Measurements from ENCODE around the gene ACOT11.

Gene ACOT11

GRCh38 chr1:54585181-54586066 is 37.4 kb downstream of the ACOT11 start:
- no peak for DNase-seq (ENCODE audit: low read depth)

DNA sequence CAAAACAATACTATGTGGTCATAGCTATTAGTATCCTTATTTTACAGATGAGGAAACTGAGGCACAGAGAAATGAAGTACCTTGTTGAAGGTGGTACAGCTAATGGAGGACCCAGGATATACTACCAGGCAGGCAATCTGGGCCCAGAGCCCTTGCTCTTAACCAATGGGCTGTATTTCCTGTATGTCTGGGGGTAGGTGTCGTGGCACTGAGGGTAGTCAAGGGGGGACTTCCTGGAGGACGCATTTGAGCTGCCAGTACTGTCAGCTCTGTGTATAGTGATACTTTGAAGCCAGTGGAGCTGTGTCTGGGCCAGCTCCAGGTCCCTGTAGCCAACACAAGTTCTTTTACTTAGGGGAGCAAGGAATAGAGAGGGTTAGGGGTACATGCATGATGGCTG is 40.3 kb downstream of the ACOT11 start:
- no peak for DNase-seq (ENCODE audit: low read depth)

GRCh38 chr1:54591127-54591756 is 43.2 kb downstream of the ACOT11 start:
- no peak for DNase-seq (ENCODE audit: low read depth)

DNA sequence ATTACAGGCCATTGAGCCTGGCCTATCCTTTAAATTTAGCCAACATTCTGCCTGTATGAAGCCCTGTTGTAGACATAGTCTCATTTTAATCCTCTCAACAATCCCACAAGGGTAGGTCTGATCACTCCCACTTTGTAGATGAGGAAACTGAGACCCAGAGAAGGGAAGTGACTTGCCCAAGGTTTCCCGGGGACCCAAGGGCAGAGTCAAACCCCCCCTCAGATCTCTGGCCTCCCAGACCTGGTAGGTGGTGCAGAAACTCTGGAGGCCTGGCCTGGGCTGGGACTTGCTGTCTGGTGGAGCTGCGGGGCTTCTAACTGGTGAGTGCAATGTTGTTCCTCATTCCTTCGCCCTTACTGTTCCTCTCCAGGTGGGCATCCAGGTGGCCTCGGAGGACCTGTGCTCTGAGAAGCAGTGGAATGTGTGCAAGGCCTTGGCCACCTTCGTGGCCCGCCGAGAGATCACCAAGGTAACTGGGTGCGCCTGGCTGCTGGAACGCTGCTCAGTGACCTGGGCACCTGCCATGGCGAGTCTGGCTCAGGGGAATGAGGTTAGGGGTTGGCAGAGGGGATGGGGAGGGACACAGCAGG is 45.6 kb downstream of the ACOT11 start:
- no peak for DNase-seq (ENCODE audit: low read depth)

DNA sequence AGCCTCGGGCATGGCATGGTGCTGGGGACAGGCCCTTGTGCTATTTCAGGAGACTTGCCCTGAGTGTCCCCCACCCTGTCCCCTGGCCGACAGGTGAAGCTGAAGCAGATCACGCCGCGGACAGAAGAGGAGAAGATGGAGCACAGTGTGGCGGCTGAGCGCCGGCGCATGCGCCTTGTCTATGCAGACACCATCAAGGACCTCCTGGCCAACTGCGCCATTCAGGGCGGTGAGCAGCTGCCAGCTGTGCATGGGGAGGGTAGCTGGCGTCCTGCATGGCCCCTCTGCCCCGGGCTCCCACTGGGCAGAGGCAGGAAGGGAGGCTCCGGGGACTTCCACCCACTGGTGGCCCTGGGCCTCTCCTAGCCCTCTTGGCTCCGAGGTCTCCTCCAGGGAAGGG is 46.4 kb downstream of the ACOT11 start:
- no peak for DNase-seq (ENCODE audit: low read depth)

DNA sequence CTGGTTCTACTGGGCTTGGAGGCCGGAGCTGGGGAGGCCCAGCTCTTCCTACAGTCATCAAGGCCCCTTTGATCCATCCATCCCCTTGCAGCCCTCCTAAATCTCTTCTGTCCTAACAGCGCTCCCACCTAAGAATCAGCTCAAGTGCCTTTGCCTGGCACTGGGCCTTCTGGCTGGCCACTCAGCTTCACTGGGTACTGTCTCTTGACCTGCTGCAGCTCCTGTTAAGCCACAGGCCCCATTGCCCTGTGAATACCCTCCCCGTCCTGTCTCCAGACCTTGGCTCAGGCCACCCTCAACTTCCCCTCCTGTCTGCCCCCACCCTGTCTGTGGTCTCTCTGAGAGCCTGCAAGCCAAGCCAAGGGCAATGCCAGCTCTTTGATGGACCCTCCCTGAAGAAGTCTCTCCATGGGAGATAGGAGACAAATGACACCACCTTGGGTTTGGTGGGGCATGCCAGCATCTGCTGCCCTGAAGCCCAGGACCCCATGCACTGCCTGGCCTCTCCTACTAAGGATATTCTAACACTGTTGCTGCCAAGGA is 48.0 kb downstream of the ACOT11 start:
- DNase-seq (ENCODE audit: low read depth), result no peak

DNA sequence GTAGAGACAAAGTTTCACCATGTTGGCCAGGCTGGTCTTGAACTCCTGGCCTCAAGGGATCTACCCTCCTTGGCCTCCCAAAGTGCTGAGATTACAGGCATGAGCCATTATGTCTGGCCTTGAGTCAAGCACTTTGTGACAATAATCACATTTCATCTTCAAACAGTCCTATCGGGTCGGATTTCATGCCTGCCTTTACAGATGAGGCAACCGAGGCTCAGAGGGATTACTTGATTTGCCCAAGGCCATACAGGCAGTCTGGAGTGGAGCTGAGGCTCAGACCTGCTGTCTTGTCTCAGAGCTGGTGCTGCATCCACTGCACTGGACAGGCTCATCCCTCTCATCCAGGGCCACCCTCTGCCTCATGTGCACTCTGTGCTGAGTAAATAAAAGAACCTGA is 48.7 kb downstream of the ACOT11 start:
- DNase-seq (ENCODE audit: low read depth), result no peak

GRCh38 chr1:54597455-54598030 is 49.5 kb downstream of the ACOT11 start:
- no peak for DNase-seq (ENCODE audit: low read depth)

GRCh38 chr1:54599211-54599823 is 51.3 kb downstream of the ACOT11 start:
- DNase-seq (ENCODE audit: low read depth), result no peak

DNA sequence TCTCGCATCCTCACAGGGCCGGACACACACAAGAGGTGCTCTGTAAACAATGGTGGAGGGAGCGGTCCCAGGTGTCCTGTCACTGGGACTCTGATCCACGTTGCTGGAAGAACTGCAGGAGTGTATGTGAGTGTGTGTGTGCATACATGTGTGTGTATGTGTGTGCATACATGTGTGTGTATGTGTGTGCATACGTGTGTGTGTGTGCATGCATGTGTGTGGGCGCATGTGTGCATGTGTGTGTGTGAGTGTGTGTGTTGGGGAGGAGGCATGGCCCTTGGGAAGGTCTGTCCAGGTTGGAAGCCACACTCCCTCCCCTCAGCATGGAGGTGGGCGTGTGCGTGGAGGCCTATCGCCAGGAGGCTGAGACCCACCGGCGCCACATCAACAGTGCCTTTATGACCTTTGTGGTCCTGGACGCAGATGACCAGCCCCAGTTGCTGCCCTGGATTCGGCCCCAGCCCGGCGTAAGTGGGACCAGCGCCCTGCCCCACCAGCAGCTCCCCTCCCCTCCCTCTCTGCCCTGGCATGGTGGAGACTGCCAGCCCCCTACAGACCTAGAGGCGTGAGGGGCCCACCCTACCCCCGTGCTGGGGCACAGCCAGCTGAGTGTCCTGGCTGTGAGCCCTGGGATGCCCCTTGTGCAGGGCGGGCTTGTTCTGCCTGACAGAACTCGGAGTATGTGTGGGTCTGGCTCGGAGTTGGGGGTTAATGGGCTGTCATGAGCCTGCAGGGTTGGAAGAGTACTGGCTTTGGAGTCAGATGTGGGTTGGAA is 53.1 kb downstream of the ACOT11 start:
- no peak for DNase-seq (ENCODE audit: low read depth)

DNA sequence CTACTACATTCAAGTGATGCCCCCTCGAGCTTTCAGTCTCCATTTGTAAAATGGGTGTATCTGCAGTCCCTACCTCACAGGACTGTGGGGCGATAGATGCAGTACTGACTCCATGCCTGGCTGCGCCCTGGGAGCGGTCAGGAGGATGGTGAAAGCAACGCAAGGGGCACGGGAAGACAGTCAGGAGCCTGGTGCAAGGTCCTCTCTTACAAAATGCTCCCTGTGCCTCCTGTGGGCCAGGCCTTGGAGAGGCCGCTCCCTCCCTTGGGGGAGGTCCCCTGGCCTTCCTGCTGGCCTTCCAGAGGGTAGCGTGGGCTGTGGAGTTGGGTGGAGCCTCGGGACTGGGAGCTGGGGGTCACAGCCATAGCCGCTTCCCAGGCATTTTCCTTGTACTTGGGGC is 53.7 kb downstream of the ACOT11 start:
- DNase-seq (ENCODE audit: low read depth), result no peak

- DNase-seq (ENCODE audit: low read depth), result no peak
Observed at GRCh38 chr1:54602554-54602953, 54.5 kb downstream of the ACOT11 start.

- no peak for DNase-seq (ENCODE audit: low read depth)
Observed at GRCh38 chr1:54603241-54603640, 55.2 kb downstream of the ACOT11 start.

- DNase-seq (ENCODE audit: low read depth), result no peak
Observed at GRCh38 chr1:54604051-54604450, 56.0 kb downstream of the ACOT11 start.

- DNase-seq (ENCODE audit: low read depth), result peak; percentile 15
Observed at GRCh38 chr1:54604572-54605370, 56.7 kb downstream of the ACOT11 start.

GRCh38 chr1:54606096-54606989 is 58.3 kb downstream of the ACOT11 start:
- no peak for DNase-seq (ENCODE audit: low read depth)

- DNase-seq (ENCODE audit: low read depth), result no peak
Observed at GRCh38 chr1:54606990-54607325, 58.9 kb downstream of the ACOT11 start.

DNA sequence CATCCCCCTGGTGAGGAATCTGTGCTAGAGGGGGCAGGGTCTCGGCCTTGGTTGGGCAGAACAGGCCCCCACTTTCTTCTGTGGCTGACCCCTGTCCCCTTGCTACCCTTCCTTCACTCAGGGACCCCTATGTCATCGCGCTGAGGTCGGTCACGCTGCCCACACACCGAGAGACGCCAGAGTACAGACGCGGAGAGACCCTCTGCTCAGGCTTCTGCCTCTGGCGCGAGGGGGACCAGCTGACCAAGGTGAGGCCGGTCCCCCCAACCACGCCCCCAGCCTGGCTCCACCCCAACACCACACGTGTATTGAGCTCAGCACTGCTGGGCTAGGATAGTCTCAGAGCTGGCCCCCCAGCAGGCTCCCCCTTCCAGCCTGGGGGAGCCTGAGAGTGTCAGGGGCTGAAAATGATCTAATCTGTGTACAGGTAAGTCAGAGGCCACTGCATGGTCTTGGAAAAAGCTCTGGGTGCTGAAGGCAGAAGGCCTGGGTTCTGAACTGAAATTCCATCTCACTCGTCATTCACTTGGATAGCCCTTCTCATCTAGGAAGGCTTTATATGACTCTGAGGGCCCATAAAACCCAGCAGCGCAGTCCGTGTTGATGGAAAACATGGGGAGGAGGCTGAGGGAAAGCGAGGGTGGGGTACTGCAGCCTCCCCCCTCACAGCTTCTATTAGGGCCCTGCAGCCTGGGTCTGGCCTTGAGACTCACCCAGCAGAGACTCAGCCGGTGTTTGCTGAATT is 60.0 kb downstream of the ACOT11 start:
- no peak for DNase-seq (ENCODE audit: low read depth)

Measured in activated T-helper 1 cell treated with Interleukin-2 at 50 U/mL for 16 hours (primary cell).